Peyer's patch (tissue), 4 donors: ENCODE measurements around the gene EFL1.

Experiments
- POLR2A ChIP-seq, 2 donors: fragments of 450-650 bp; IDR thresholded peaks; one replicate each; pipeline ENCODE4 v1.5.1; 2017; ENCODE audit warnings: antibody characterized with exemption in 2 of 2, mild to moderate bottlenecking in 2 of 2, moderate library complexity in 2 of 2
- TF ChIP-seq, protein P1 (sequence below), 6 experiments: fragments of 450-650 bp in 4 of 6; fragments of 200-600 bp in 2 of 6; sonication (generic) in 1 of 6; IDR thresholded peaks; one replicate each; pipeline ENCODE4 v1.5.1; 2017 to 2019; ENCODE audit warnings: antibody characterized with exemption in 6 of 6, mild to moderate bottlenecking in 3 of 6, moderate library complexity in 1 of 6

DNA sequence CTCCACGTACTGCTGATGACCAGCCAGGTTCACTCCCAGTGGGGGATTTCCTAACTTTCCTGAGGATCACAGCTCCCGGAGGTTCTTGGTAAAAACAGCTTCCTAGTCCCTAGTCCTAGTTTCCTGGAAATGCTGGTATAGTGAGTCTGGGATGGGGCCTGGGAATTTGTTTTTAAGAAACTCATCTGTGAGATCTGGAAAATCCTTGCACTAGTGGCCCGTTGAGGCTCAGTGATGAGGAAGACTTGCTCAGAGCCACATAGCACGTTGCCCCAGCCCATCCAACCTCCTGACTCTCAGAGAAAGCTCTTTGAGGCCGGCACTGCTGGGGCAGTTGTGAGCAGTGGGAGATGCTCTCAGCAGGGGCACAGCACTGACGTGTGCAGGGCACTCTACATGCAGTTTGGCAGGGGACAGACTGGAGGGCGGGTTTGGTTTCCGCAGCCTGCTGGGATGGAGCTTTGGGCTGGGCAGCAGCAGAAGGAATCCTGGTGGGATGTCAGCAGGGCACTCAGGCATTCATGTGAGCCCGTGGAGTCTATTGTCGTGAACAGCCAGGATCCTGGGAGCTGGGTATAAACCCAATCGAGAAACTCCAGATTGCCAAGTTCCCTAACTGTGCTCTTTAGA lies 31.6 kb upstream of the EFL1 start:
- TF ChIP-seq, protein P1, sequence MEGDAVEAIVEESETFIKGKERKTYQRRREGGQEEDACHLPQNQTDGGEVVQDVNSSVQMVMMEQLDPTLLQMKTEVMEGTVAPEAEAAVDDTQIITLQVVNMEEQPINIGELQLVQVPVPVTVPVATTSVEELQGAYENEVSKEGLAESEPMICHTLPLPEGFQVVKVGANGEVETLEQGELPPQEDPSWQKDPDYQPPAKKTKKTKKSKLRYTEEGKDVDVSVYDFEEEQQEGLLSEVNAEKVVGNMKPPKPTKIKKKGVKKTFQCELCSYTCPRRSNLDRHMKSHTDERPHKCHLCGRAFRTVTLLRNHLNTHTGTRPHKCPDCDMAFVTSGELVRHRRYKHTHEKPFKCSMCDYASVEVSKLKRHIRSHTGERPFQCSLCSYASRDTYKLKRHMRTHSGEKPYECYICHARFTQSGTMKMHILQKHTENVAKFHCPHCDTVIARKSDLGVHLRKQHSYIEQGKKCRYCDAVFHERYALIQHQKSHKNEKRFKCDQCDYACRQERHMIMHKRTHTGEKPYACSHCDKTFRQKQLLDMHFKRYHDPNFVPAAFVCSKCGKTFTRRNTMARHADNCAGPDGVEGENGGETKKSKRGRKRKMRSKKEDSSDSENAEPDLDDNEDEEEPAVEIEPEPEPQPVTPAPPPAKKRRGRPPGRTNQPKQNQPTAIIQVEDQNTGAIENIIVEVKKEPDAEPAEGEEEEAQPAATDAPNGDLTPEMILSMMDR (IDR thresholded peaks at IDR 0.05) = no peak
- TF ChIP-seq POLR2A (IDR thresholded peaks at IDR 0.05) = no peak
